ENCODE measurements around the gene NHS.

DNA sequence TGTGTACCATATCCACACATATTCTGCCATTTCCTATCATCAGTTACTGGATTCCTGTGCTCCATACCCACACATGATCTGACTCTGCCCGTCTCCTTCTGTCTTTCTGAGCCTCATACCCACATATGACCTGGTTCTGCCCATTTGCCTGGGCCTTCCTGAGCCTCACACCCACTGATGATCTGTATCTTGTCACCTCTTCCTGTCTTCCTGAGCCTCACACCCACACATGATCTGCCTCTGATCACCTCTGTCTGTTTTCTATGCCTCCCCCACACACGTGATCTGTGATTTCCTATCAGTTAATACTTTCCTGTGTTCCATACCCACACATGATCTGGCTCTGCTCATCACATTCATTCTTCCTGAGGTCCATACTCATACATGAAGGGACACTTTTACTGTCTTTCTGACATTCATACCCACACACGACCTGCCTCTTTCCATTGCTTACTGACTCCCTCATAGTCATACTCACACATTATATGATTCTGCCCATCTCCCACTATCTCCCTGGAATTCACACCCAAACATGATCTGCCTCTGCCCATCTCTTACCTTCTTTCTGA, 394.8 kb downstream of the NHS start:
- TF ChIP-seq, protein P1, sequence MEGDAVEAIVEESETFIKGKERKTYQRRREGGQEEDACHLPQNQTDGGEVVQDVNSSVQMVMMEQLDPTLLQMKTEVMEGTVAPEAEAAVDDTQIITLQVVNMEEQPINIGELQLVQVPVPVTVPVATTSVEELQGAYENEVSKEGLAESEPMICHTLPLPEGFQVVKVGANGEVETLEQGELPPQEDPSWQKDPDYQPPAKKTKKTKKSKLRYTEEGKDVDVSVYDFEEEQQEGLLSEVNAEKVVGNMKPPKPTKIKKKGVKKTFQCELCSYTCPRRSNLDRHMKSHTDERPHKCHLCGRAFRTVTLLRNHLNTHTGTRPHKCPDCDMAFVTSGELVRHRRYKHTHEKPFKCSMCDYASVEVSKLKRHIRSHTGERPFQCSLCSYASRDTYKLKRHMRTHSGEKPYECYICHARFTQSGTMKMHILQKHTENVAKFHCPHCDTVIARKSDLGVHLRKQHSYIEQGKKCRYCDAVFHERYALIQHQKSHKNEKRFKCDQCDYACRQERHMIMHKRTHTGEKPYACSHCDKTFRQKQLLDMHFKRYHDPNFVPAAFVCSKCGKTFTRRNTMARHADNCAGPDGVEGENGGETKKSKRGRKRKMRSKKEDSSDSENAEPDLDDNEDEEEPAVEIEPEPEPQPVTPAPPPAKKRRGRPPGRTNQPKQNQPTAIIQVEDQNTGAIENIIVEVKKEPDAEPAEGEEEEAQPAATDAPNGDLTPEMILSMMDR (conservative IDR thresholded peaks at IDR 0.05; ENCODE audit: low read depth, low read length): no peak
- TF ChIP-seq POLR2A (IDR thresholded peaks at IDR 0.05; ENCODE audit: low read depth, low read length) (no peak), SMC3 (IDR thresholded peaks at IDR 0.05; ENCODE audit: low read depth, low read length) (no peak)
- TF ChIP-seq, protein P2, sequence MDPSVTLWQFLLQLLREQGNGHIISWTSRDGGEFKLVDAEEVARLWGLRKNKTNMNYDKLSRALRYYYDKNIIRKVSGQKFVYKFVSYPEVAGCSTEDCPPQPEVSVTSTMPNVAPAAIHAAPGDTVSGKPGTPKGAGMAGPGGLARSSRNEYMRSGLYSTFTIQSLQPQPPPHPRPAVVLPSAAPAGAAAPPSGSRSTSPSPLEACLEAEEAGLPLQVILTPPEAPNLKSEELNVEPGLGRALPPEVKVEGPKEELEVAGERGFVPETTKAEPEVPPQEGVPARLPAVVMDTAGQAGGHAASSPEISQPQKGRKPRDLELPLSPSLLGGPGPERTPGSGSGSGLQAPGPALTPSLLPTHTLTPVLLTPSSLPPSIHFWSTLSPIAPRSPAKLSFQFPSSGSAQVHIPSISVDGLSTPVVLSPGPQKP (IDR thresholded peaks at IDR 0.05; ENCODE audit: borderline replicate concordance, low read depth, low read length): no peak
- TF ChIP-seq, protein P3, sequence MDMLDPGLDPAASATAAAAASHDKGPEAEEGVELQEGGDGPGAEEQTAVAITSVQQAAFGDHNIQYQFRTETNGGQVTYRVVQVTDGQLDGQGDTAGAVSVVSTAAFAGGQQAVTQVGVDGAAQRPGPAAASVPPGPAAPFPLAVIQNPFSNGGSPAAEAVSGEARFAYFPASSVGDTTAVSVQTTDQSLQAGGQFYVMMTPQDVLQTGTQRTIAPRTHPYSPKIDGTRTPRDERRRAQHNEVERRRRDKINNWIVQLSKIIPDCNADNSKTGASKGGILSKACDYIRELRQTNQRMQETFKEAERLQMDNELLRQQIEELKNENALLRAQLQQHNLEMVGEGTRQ (IDR thresholded peaks at IDR 0.05; ENCODE audit: low read depth, low read length): no peak
